Inferior parietal cortex (tissue), 1 donor: ENCODE measurements around the gene SCP2D1.

Source experiments
- DNase-seq: peaks from one replicate; pipeline ENCODE4 v3.0.0-alpha.2; 2016; ENCODE audit errors: extremely low spot score

Gene SCP2D1

DNA sequence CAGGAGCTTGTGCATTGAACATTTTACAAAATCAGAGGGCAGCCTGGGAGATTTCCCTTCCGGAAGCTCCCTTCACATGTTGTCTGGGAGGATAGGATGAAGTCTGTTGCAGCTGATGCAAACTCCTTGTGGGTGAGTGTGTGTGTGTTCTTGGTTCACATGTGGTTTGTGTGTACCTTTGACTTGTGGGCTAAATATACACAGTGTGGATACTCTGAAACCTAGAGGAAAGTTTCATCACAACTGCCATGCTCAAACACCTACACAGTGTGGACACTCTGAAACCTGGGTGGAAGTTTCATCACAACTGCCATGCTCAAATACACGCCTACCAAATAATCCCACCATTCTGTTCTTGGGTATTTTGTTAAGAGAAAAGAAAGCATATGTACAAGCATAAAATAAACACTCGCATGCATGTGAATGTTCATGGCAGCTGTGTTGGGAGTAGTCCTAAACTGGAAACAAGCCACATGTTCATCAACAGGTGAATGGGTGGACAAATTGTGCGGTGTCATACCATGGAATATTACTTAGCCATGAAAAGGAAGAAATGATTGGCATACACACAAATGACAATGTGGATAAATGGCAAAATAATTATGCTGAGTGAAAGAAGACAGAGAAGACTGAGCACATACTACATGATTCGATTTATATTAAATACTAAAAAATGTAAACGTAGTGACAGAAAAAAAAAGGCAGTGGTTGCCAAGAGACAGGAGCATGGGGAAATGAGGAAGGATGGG is 1.8 kb downstream of the SCP2D1 start:
- DNase-seq, result no peak

DNA sequence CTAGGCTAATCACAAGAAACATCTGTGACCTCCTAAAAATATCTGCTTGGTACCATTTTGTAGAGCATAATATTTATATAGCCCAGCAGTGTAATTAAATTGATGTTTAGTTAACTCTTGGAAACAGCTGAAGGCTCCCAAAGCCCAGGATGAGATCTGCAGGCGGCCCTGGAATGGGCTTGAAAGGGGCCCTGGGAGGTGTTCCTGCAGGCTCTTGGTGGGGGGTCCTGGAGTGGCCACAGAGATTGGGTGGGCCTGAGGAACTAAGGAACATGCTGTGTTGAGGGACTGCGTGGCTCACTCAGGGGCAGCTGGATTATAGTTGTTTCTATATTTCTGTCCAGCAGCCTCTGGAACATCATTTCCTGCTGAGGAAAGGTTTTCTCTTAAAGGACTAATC is 9.2 kb downstream of the SCP2D1 start:
- DNase-seq, result no peak

DNA sequence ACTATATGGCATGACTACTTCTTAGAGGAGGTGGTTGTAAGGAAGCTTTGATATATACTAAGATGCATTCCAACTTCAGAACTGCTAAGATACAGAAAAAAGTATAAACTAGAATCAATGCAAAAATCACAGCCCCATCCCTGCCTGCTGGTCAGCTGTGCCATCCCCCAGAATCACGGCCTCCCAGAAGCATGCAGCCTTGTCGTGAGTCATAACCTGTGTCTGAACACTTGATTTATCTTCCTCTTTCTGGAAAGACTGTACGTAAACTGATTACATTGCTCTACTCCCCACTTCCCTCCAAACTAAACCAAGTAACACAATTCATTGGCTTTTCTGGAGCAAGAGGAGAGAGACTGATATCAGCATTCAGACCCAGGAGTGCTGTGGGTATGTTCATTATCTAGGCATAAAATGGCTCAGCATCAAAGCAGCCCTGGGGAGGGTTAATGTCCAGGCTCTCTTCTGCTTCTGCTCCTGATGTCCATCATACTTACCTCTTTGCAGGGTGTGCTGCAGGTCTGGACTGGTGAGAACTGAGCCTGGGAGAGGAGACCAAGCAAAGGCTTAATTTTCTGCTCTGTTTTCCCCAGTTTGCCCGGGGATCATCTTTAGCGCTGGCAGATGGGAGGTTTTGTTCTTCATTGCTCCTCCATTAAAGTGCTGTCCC is 18.4 kb downstream of the SCP2D1 start:
- DNase-seq, result no peak

DNA sequence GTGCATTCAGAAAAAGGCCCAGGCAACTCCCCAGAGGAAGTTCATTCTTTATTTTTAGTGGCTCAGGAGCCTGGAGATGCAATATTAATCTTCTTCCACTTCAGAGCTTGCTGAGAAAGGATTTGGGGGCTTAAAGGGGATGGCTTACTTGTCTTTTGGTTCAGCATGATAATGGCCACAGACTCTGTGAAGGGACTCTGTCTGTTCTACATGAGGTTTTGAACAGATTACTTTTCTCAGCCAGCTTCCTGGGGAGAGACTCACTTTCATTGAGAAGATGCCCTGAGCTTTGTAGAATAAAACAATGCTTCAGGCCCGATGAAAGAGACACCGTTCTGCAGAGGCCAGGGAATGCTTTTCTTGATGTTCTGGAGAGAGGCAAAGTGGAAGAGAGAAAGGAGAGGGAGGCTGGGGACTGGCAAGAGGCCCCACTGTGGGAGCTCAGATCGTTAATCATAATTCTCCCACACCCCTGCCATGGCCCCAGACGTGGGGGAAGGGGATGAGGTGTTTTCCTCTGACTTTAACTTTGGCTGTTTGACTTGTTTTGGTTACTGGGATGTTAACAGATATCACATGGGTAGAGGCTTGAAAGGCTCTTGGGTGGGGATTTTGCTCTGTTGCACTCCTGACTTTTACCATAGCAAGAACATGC is 19.1 kb downstream of the SCP2D1 start:
- DNase-seq, result no peak

DNA sequence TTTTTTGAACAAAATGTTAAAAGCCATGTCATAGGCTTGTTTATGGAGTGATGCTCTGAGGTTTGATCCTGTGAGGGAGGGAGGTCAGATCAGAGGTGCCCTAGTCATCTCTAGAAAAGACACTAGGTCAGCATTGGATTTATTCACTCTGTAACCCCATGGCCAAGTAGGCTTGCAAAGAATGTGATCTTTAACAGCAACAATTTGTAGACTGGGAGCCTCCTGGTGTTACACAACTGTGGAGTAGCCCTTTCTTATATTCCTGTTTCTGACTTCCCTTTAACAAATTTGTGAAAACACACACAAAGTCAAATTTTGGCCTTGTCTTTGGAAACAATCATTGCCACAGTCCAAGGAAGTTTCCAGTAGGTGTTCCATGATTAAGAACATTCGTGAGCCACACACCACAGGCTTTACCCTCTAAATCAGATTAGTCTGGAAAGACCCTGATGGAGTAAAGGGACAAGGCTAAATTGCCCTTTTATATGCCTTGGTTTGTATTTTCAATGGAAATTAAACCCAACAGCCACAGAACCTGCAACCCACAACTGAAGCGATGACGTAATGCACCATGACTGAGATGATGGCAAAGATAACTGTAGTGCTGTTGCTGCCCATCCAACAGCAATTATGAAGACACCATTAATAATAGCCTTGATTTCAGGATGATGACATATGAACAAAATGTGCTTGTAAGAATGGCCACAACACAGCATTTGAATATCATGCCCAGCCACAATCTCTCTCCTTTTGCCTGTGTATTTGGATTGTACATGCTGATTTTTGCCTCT is 22.1 kb downstream of the SCP2D1 start:
- no peak for DNase-seq

DNA sequence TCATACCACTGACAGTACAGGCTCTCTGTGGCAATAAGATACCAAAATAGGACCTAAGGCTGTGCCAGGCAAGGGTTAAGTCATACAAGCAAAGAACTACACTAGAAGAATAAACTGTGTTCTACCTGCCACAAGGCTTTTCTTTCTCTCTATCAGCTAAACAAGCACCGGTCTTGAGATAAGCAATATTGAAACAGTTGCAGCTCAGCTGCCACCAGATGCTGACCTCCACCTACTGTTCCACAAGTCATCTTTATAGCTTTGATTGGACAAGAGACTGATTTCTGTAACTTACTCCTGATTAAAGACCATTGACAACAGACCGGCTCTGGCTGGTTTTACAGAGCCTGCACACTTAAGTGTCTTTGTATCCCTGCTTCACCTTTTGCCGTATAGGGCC is 24.1 kb downstream of the SCP2D1 start:
- no peak for DNase-seq

DNA sequence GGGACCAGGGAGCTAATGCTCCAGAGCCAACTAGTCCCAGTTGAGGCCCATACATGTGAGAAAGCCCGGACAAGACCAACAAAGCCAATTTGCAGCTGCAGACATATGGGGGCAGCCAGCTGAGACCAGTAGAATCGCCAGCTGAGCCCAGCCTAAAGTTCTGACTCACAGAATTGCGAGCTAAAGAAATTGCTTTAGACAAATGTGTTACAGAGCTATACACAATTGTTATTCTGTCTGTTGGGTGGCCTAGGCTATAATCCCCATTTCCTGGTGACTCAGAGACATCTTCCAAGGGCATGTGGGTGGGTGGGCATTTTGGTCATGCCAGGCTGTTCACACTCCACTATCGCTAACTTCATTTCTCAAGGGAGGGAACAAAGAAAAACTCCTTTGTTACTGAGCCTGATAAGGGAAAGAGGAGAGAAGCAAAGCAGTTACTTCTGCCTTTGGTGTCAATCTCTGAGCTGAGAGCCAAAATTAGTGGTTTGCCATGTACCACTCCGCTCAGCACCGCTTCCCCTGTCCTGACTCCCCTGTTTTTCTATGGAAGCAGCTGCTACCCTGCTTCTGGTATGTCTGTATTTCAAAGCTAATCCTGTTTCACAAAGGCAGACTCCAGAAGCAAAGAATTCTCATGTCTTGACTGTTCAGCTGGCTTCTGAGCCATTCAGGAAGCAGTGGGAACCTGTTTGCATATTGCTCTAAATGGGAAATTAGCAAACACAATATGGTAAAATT is 26.1 kb downstream of the SCP2D1 start:
- DNase-seq, result no peak

DNA sequence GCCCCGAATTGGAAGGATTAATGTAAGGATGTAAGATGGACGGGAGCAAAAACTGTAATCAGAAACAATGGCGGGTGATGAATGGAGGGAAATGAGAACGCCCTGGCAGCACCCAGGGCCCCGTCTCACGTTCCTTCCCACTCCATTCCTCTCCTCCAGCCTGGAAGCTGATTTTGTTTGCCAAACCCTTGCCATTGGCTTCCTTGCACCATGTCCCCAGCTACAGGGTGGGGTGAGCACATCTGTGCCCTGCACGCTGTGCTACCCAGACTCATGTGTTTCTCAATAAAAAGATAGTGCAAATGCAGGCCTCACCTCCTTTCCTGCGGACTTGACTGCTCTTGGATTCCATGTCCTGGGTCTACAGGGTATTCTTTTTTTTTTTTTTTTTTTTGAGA is 26.7 kb downstream of the SCP2D1 start:
- no peak for DNase-seq

DNA sequence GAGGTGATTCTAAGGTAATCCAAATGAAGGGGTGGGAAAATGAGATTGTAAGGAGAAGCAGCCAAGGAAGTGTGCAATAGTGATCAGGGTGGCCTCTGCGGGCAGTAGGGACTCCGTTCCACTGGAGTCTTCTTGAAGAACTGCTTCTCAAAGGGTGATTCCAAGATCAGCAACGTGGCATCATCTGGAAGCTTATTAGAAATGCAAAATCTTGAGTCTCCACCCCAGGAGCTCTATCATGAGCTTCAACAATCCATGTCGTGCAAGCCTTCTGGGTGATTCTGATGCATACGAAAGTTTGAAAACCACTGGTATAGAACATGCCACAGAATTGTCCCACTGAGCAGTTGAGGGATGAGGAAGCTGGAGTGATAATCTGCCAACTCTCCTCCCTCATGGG is 31.4 kb downstream of the SCP2D1 start:
- no peak for DNase-seq

DNA sequence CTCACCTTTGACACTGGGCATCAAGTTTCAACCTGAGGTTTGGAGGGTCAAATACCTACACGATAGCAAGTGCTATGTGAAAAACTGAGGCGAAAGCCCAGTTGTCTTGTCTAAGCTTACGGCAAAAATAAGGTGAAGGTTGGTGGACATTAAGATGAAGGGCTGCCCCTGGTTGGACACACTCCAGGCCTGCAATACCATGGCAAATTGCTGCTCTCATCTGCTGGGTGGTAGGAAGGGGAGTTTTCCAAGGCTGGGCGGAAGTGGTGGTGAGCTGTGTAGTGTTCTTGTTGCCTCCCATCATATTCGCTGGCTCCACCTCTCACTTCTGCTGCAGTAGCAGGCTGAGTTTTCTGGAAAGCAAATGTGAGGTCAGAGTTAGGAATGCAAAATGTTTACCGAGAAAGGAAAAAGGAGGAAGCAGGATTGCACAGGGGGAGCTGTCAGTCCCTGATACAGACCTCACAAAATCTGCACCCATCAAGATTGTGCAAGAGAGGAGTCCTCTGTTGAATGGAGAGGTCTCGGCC is 33.7 kb downstream of the SCP2D1 start:
- no peak for DNase-seq

DNA sequence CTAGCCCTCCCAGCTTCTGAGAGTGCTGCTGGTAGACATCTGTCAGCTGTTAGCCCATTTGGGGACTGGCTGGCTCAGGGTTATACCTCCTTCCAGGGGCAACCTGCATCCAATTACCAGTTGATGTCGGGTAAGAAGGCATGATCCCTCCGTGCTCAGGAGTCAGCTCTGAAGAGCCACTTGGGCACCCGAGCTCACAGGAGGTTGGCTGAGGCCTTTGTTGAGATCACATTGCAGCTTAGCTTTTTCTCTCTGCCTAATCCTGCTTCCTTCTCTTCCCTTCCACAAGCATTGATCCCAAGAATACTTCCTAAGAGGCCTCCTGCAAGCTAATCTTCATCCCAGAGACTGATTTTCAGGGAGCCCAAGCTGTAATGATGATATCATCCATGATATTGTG is 35.5 kb downstream of the SCP2D1 start:
- no peak for DNase-seq

DNA sequence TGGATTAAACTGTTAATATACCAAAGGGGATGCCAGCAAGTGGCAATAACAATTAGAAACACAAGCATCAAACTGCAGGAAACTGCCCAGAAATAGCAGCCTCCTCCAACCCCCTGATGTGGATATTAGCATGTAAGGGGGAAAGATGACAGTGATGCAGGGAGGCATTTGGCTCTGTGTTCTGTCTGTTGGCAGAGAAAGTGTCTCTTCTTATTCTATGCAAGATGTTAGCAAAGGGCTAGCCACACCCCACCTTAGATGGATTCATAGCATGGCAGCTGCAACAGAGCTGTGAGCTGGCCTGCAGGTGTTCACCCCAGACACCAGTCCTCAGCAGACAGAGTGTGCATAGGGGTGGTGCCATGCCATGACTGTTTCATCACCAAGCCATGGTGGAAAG is 38.0 kb downstream of the SCP2D1 start:
- DNase-seq, result no peak

DNA sequence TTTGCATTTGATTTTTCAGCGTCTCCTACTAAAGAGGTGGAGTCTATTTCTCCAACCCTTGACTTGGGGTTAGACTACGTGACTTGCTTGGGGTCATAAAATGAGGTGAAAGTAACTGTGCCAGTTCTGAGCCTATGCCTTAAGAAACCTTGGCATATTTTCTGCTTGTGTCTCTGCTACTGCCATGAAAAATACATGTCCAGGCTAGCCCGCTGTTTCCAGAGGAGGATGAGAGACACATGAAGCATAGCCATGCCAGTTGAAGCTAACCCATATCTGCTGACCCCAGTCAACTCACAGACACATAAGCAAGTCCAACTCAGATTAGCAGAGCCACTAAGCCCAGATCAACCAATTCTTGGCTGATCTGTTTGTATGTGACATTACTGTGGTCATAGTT is 38.7 kb downstream of the SCP2D1 start:
- DNase-seq, result no peak

DNA sequence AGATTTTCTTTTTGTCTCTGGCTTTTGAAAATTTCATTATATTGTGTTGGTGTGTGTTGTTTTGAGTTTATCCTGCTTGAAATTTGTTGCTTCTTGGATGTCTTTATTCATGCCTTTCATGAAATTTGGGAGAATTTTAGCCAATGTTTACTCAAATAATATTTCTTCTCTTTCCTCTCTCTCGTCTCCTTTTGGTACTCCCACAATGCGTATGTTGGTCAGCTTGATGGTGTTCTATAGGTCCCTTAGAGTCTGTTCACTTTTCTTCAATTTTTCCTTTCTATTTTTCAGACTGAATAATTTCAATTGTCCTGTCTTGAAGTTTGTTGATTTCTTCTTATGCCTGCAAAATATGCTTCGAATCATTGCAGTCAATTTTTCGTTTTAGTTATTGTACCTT is 39.6 kb downstream of the SCP2D1 start:
- DNase-seq, result no peak

DNA sequence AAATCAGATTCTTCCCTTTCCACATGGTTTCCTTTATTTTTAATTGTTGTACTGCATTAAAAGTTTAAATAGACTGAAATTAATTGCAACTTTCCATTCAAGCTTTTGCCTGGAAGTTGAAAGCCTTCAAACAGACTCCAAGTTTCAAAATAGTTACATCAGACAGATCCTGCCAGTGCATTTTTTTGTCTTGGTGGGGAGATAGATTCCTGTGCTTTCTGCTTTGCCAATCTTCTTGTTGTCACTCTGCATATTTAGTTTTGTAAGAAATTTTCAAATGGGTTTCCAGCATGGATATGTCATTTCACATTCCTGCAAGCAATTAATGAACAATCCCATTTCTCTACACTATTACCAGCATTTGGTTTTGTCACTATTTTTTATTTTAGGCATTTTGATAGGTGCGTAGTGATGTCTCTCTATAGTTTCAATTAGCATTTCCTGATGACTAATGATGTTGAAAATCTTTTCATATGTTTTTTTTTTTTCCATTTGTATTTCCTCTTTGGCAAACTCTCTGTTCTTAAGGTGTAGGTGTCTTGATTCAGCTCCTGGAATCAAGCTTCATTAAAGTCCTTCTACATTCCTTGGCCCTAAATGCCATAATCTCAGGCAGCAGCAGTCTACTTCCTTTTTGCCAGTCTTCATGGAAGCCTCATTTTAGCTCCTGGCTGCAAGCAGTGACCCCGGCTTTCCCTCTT is 40.5 kb downstream of the SCP2D1 start:
- no peak for DNase-seq

DNA sequence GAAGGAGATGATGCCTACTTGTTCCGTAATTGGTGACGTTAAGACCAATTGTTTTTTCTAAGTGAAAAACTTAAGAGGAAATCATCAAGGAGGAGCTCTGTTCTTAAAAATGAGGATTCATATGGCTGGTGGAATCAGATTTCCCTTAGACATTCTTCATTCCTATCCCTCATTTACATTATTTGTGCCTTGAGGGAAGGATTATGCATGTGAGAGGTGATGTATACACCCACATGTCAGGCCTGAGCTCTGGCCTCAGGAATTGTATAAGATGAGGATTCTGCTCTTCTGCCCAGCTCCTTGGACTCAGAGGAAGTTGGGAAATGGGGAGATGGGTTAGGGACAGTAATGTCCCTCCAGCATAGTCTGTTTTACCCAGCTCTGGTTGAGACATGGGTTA is 42.3 kb downstream of the SCP2D1 start:
- DNase-seq, result no peak

DNA sequence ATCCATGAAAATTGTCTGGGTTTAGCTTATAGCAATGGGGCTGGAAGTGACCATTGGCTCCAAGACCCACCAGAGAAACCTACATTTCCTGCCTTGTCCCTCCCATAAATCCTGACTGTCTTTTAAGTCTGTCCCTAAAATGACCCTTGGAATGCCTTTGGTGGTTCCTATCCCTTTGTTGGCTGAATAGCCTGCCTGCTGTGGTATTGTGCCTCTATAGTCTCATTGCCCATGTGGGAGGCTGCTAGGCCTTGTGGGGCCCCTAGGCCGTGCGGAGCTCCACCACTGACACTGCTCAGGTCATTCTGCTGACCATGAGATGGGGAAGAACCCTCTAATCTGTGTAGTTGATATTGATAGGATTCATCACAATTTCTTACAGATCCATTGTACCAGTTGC is 43.3 kb downstream of the SCP2D1 start:
- no peak for DNase-seq

DNA sequence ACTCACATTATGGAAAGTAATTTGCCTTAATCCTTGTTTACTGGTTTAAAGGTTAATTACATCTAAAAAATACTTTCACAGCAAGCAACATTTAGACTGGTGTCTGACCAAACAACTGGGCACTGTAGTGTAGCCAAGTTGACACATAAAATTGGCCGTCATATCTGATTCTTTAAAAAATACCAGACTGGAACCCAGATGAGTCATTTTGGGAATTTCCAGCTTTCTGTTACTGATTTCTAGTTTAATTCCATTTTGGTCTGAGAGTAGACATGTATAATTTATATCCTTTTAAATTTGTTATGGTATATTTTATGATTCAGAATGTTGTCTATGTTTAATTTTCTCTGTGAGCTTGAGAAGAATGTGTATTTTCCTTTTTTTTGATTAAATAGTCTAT is 44.1 kb downstream of the SCP2D1 start:
- DNase-seq, result peak; percentile 8

DNA sequence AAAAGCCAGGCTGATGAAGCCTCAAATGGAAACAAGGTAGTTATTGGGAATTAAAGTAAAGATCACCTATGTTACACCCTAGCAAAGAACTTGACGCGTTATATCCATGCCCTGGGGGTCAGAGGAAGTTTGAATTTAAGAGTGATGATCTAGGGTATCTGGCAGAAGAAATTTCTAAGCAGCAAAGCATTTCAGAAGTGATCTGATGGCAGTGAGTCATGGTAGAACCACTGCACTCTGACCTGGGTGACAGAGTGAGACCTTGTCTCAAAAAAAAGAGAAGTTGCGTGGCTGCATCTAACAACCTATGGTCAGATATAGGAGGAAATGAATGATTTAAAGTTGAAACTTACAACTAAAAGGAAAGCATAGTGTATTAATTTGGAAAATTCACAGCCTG is 45.2 kb downstream of the SCP2D1 start:
- no peak for DNase-seq
